ENCODE data around the gene PPFIBP1. TPM values are rescaled to one million over a fixed set of nuclear protein-coding genes. Genes with fewer than 3 reads are reported as not detected.

The PPFIBP1 gene
- total RNA-seq = 407 and 419 TPM in 2 replicates

DNA sequence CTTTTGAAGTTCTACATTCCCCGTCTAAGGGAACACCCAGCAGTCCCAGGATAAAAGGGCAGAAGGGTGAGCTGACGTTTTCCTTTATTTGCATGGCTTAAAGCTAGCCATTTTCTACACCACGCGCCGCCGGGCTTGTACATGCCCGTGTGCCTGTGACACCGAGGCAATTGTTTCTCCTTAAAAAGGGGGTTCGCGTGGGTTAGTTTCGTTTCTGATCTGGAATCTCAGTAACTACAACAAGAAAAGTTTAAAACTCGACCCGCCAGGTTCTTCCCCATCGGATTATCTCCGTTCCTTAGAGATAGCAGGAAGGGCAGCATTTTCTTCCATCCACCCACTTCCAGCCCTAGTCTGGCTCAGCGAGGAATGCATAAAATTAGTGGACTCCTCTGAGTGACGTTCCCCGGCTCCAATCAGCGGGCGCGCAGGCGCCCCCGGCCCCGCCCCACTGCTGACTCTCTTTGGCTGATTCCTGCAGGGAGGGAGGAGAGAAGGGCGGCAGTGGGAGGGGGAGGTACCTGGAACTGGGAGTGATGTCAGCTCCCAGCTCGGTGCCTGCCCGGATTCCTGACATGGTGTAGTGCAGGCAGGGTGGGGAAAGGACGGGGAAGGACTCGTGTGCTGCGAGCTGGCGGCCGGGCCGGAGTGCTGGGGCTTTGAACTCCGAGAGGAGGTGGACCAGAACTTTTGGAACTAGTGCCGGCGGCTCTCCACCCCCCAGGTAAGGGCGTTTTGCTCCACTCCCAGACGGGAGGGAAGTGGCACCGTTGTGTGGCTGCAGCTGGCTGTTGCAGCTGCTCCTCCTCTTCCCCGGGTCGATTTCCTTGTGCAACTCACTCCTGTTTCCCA is at the start of gene PPFIBP1:
PPFIBP1 (plus strand) TSS at position 565 of the 852 bp plus-strand sequence. CDS start 109,191 bp downstream, outside the sequence.

DNA sequence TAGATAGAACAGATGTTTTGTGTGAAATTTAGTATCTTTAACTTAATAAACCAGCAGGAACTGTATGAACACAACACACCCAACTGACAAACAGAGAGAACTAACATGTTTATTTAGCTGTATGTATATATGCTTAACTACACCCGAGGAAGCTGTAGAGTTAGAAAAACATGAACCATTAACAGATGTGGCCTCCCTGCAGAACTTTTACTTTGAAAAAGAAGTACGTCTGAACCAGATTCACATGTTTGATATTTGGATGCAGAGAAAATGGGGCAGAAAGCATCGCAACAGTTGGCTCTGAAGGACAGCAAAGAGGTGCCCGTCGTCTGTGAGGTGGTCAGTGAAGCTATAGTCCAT is 172.3 kb downstream of the PPFIBP1 start, which contains the start of gene REP15:
REP15 (plus strand) TSS at position 155 of the 360 bp plus-strand sequence; CDS start at position 271, 116 bp downstream.

DNA sequence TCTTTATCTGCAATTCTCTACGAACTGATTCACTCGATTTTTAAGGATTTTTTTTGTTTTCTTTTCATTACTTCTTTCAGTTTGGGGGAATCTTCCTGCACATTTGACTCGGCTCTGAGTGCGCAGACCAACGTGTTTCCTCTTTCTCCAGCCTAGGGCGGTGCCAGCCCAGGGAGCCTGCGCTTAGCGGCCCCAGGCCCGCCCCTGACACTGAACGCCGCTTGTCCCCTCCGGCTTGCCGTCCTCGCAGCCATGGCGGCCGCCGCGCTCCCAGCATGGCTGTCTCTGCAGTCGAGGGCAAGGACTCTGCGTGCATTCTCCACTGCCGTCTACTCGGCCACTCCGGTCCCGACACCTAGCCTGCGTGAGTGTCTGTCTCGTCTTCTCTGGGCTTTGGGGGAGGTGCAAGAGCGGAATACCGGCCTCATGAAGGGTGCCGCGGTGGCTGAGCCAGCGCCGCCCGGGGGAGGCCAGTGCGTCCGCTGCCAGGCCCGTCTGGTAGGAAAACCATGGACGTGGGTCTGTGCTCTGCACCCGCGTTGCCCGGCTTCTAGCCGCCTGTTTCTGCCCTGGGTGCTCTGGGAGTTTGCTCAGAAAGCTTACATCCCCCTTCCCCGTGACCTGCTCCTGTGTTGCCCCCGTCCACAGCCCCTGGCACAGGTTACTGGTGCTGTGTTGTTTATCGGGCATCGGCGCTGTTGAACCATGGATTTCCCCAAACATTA is 186.7 kb downstream of the PPFIBP1 start, which contains the start of gene MRPS35:
MRPS35 (plus strand) TSS at position 241 of the 725 bp plus-strand sequence; CDS start at position 253, 12 bp downstream.

Other genes starting within 250 kb of the PPFIBP1 start
- gene BMAL2, start 191.4 kb upstream of the PPFIBP1 start, total RNA-seq = 82.3 and 91.3 TPM in 2 replicates
- 0.43 and 1.6 TPM in 2 replicates for gene SMCO2, start 77.5 kb upstream of the PPFIBP1 start, total RNA-seq
- 6.5 and 9.5 TPM in 2 replicates for gene REP15, start 172.2 kb downstream of the PPFIBP1 start, total RNA-seq
- gene MRPS35, start 186.6 kb downstream of the PPFIBP1 start, total RNA-seq = 68.3 and 73.2 TPM in 2 replicates